ENCODE measurements around the gene IGSF11. TPM values are rescaled to one million over a fixed set of nuclear protein-coding genes. Genes with fewer than 3 reads are reported as not detected.

The IGSF11 gene
- total and polyA plus RNA-seq, 9 of the 15 experiments (the other 6 are each of a cell fraction or from before 2014, with no cell fraction given), result 1.2 to 2.8 (median 1.7) TPM

- no peak overlapping the region for H2AFZ ChIP-seq (ENCODE audit: low read depth, low read length)
- TF ChIP-seq MED1 (CRISPR knock-in tag; IDR thresholded peaks at IDR 0.05; ENCODE audit: borderline replicate concordance), result no peak
- no peak for TF ChIP-seq POLR3G (IDR thresholded peaks at IDR 0.05; ENCODE audit: extremely low read depth, insufficient read length, insufficient replicate concordance)
- TF ChIP-seq MBD2 (IDR thresholded peaks at IDR 0.05; ENCODE audit: borderline replicate concordance, low read depth), result no peak
- TF ChIP-seq ZC3H8 (IDR thresholded peaks at IDR 0.05), result no peak
- no peak for TF ChIP-seq FOXJ2 (tag; IDR thresholded peaks at IDR 0.05)
- no peak for TF ChIP-seq ZNF639 (CRISPR knock-in tag; conservative IDR thresholded peaks at IDR 0.05 in 1 of 2, IDR thresholded peaks at IDR 0.05 in 1 of 2)
- TF ChIP-seq ZNF274 (IDR thresholded peaks at IDR 0.05; ENCODE audit: borderline replicate concordance, low read depth, low read length), result no peak
- TF ChIP-seq KLF16 (IDR thresholded peaks at IDR 0.05), result no peak
- no peak for TF ChIP-seq ID3 (CRISPR knock-in tag; IDR thresholded peaks at IDR 0.05)
- TF ChIP-seq ID3 (tag; IDR thresholded peaks at IDR 0.05), result no peak
- no peak for TF ChIP-seq NR1H2 (CRISPR knock-in tag; IDR thresholded peaks at IDR 0.05)
- TF ChIP-seq SMARCE1 (IDR thresholded peaks at IDR 0.05), result no peak
- no peak for TF ChIP-seq POU5F1 (IDR thresholded peaks at IDR 0.05; ENCODE audit: borderline replicate concordance, low read depth, low read length, partially characterized antibody)
- no peak for TF ChIP-seq ZNF12 (CRISPR knock-in tag; IDR thresholded peaks at IDR 0.05)
- TF ChIP-seq NR4A1 (CRISPR knock-in tag; IDR thresholded peaks at IDR 0.05), result no peak
- no peak for TF ChIP-seq NR4A1 (tag; IDR thresholded peaks at IDR 0.05)
- TF ChIP-seq ZNF347 (CRISPR knock-in tag; IDR thresholded peaks at IDR 0.05; ENCODE audit: low read depth), result no peak
- TF ChIP-seq CUX1 (CRISPR knock-in tag; IDR thresholded peaks at IDR 0.05), result no peak
- FAIRE-seq (no peak), DNase-seq (ENCODE audit: extremely low read depth in 1 of 4, low spot score in 3 of 4) (no peak), ATAC-seq (no peak)
- no peaks in the 10 kb centered on the region for H3K27me3 ChIP-seq (ENCODE audit: control insufficient read depth in 2 of 2, insufficient read depth in 2 of 2, low read length in 2 of 2)
- H3K9ac ChIP-seq (ENCODE audit: insufficient read depth in 1 of 2, low read depth in 2 of 2, low read length in 2 of 2), result no peak overlapping the region
- H3K9me1 ChIP-seq (ENCODE audit: control insufficient read depth, insufficient read depth, low read length), result no peaks in the 10 kb centered on the region
- no peaks in the 10 kb centered on the region for H3K9me3 ChIP-seq (replicated peaks; ENCODE audit: control insufficient read depth, insufficient read depth, low read depth, low read length)
- 6% methylated on average over 2 of the region's 2 CpGs for WGBS (ENCODE audit: insufficient coverage, low coverage, missing lambda C conversion rate)
- intact Hi-C loops (cut with micrococcal nuclease) (no loop called here), in situ Hi-C loops (cut with MboI) (loop anchor here (25.0 kb wide), 2 partner anchors 347 to 797 kb away; partner anchors contain the start of genes B4GALT4 and COX17)
- H3K4me2 ChIP-seq (ENCODE audit: insufficient read depth, low read length), result no peak overlapping the region
- H4K20me1 ChIP-seq (replicated peaks; ENCODE audit: control insufficient read depth, insufficient read depth, low read length), result no peaks in the 10 kb centered on the region
- POLR2A ChIA-PET, result no interaction called here
- H3K36me3 ChIP-seq (ENCODE audit: control insufficient read depth, insufficient read depth, low read length), result no peaks in the 10 kb centered on the region
- H3K4me3 ChIP-seq, result no peak overlapping the region
- no TSS peak for BruUV-seq (replicated peaks)
- H3K79me2 ChIP-seq (ENCODE audit: control insufficient read depth, insufficient read depth, low read length), result no peaks in the 10 kb centered on the region
- H3K4me1 ChIP-seq (replicated peaks in 1 of 2; ENCODE audit: control insufficient read depth in 2 of 2, insufficient read depth in 2 of 2, low read length in 2 of 2), result no peaks in the 10 kb centered on the region
- CTCF ChIA-PET (ENCODE audit: low intra/inter-chr PET ratio), result interaction anchor here (1.6 kb wide), 1 partner anchor 209 kb away, joined by 4 read pairs; no protein-coding TSS in a partner anchor
- H3K27ac ChIP-seq (ENCODE audit: extremely low read depth, low read depth, low read length), result no peak overlapping the region
Measured at GRCh38 chr3:118890206-118890605, 144.4 kb downstream of the IGSF11 start.
